HepG2 (cell line): ENCODE results near the gene RCC1. TPM values are rescaled to one million over a fixed set of nuclear protein-coding genes. Genes with fewer than 3 reads are reported as not detected.
A peak's percentile ranks its signal among the peaks of the same experiment; 100 is the strongest.

Experiments used
- DMAP1 ChIP-seq: IDR thresholded peaks from 2 replicates; pipeline ENCODE4 v1.6.1; 2016
- EEA1 ChIP-seq: sonication (generic); formaldehyde crosslinking; IDR thresholded peaks from 2 replicates; pipeline ENCODE4 v1.5.1; 2020; ENCODE audit warnings: mild to moderate bottlenecking, missing genetic modification reagents, borderline replicate concordance
- FOXC1 ChIP-seq: sonication (generic); formaldehyde crosslinking; IDR thresholded peaks from 2 replicates; pipeline ENCODE4 v1.8.0; 2022; ENCODE audit warnings: mild to moderate bottlenecking, missing genetic modification reagents, borderline replicate concordance
- HES4 ChIP-seq: sonication (generic); formaldehyde crosslinking; IDR thresholded peaks from 2 replicates; pipeline ENCODE4 v1.9.0; 2021; ENCODE audit warnings: mild to moderate bottlenecking, missing genetic modification reagents, borderline replicate concordance
- JARID2 ChIP-seq: sonication (generic); formaldehyde crosslinking; IDR thresholded peaks from 2 replicates; pipeline ENCODE4 v1.8.1; 2023; ENCODE audit warnings: missing genetic modification reagents, inconsistent platforms; ENCODE audit not compliant: insufficient replicate concordance
- MAZ ChIP-seq, 2 experiments: sonication (generic) in 1 of 2; formaldehyde crosslinking in 1 of 2; IDR thresholded peaks; 2 replicates each; pipeline versions ENCODE4 v1.5.0 to v1.6.1; 2012 to 2020; ENCODE audit warnings: low read depth in 2 of 2, mild to moderate bottlenecking in 2 of 2, borderline replicate concordance in 1 of 2, improper control_type of control experiment in 1 of 2, low read length in 1 of 2, missing genetic modification reagents in 1 of 2, moderate library complexity in 1 of 2
- NPAS2 ChIP-seq: sonication (generic); formaldehyde crosslinking; IDR thresholded peaks from 2 replicates; pipeline ENCODE4 v1.8.0; 2022; ENCODE audit warnings: mild to moderate bottlenecking, missing genetic modification reagents, borderline replicate concordance
- NR2F1 ChIP-seq, 2 experiments: fragments of 450-650 bp in 1 of 2; formaldehyde crosslinking in 1 of 2; IDR thresholded peaks; 2 replicates each; pipeline versions ENCODE4 v1.5.0 to v1.6.1; 2016 to 2020; ENCODE audit warnings: mild to moderate bottlenecking in 1 of 2, missing compliant biosample characterization in 1 of 2, missing genetic modification reagents in 1 of 2, moderate library complexity in 1 of 2
- PAWR ChIP-seq: sonication (generic); formaldehyde crosslinking; IDR thresholded peaks from 2 replicates; pipeline ENCODE4 v1.4.0; 2020; ENCODE audit warnings: missing genetic modification reagents, mild to moderate bottlenecking, borderline replicate concordance
- POLR2AphosphoS2 ChIP-seq: IDR thresholded peaks from 2 replicates; pipeline ENCODE4 v1.6.1; 2011; ENCODE audit warnings: low read depth, low read length, improper control_type of control experiment
- SALL2 ChIP-seq: sonication (generic); formaldehyde crosslinking; IDR thresholded peaks from 2 replicates; pipeline ENCODE4 v1.8.1; 2023; ENCODE audit warnings: mild to moderate bottlenecking, missing genetic modification reagents, inconsistent platforms
- SMC3 ChIP-seq: IDR thresholded peaks from 2 replicates; pipeline ENCODE4 v1.6.1; 2011; ENCODE audit warnings: low read length, improper control_type of control experiment
- SNAI1 ChIP-seq: sonication (generic); formaldehyde crosslinking; IDR thresholded peaks from 2 replicates; pipeline ENCODE4 v1.5.0; 2020; ENCODE audit warnings: mild to moderate bottlenecking, missing genetic modification reagents, borderline replicate concordance
- SOX13 ChIP-seq, 3 experiments: fragments of 450-650 bp in 1 of 3; sonication (generic) in 1 of 3; formaldehyde crosslinking in 1 of 3; IDR thresholded peaks in 2 of 3; conservative IDR thresholded peaks in 1 of 3; 2 replicates each; pipeline versions ENCODE4 v1.5.0 to v1.6.1; 2016 to 2020; ENCODE audit warnings: antibody characterized with exemption in 1 of 3, mild to moderate bottlenecking in 1 of 3, missing compliant biosample characterization in 1 of 3, missing genetic modification reagents in 1 of 3, moderate library complexity in 1 of 3
- THAP7 ChIP-seq: sonication (generic); formaldehyde crosslinking; IDR thresholded peaks from 2 replicates; pipeline ENCODE4 v1.8.1; 2023; ENCODE audit warnings: mild to moderate bottlenecking, missing genetic modification reagents
- THYN1 ChIP-seq: sonication (generic); formaldehyde crosslinking; IDR thresholded peaks from 2 replicates; pipeline ENCODE4 v1.8.1; 2023; ENCODE audit warnings: low read depth, mild to moderate bottlenecking, moderate library complexity, missing genetic modification reagents, borderline replicate concordance
- ZBTB1 ChIP-seq: sonication (generic); formaldehyde crosslinking; IDR thresholded peaks from 2 replicates; pipeline ENCODE4 v1.4.0; 2020; ENCODE audit warnings: missing genetic modification reagents, borderline replicate concordance
- ZBTB7B ChIP-seq: sonication (generic); formaldehyde crosslinking; IDR thresholded peaks from 2 replicates; pipeline ENCODE4 v1.4.0; 2020; ENCODE audit warnings: missing genetic modification reagents
- ZNF260 ChIP-seq: sonication (generic); formaldehyde crosslinking; IDR thresholded peaks from 2 replicates; pipeline ENCODE4 v1.4.0; 2020; ENCODE audit warnings: missing genetic modification reagents, low read depth, mild to moderate bottlenecking, borderline replicate concordance
- ZNF274 ChIP-seq: sonication (generic); formaldehyde crosslinking; IDR thresholded peaks from 2 replicates; pipeline ENCODE4 v1.5.1; 2020; ENCODE audit warnings: mild to moderate bottlenecking, missing genetic modification reagents
- ZNF335 ChIP-seq: sonication (generic); formaldehyde crosslinking; IDR thresholded peaks from 2 replicates; pipeline ENCODE4 v1.4.0; 2020; ENCODE audit warnings: missing genetic modification reagents
- ZNF441 ChIP-seq: sonication (generic); formaldehyde crosslinking; IDR thresholded peaks from 2 replicates; pipeline ENCODE4 v1.7.0; 2021; ENCODE audit warnings: missing genetic modification reagents, borderline replicate concordance
- ZNF446 ChIP-seq: sonication (generic); formaldehyde crosslinking; IDR thresholded peaks from 2 replicates; pipeline ENCODE4 v1.5.0; 2020; ENCODE audit warnings: mild to moderate bottlenecking, missing genetic modification reagents
- ZNF674 ChIP-seq: sonication (generic); formaldehyde crosslinking; IDR thresholded peaks from 2 replicates; pipeline ENCODE4 v1.5.0; 2020; ENCODE audit warnings: low read depth, mild to moderate bottlenecking, missing genetic modification reagents
- polyA plus RNA-seq, 8 experiments: library from polyadenylated mRNA; depleted of rRNA in 3 of 8; stranded (reverse) in 7 of 8; unstranded in 1 of 8; fragments of >200 nt; fragmentation: Illumina TruSeq in 4 of 8; extraction: Trizol in 4 of 8; gene quantifications; 2 replicates each; pipeline versions ENCODE4 v1.2.1 to v1.2.3, GENCODE V29; 2011 to 2016; ENCODE audit warnings: low read depth in 4 of 8, missing spikeins in 1 of 8, mixed read lengths in 1 of 8; ENCODE audit not compliant: insufficient read depth in 1 of 8
- total RNA-seq, 5 experiments: library from RNA; depleted of rRNA; stranded (reverse); fragments of >200 nt; fragmentation: Illumina TruSeq; extraction: Trizol; gene quantifications; 2 replicates each; pipeline ENCODE4 v1.2.3, GENCODE V29; 2016; ENCODE audit warnings: low read depth in 1 of 5

RCC1 gene
- total and polyA plus RNA-seq, 2 of the 13 experiments (the other 11 are each of a cell fraction or from before 2014, with no cell fraction given) = 47.2 to 80.8 TPM

DNA sequence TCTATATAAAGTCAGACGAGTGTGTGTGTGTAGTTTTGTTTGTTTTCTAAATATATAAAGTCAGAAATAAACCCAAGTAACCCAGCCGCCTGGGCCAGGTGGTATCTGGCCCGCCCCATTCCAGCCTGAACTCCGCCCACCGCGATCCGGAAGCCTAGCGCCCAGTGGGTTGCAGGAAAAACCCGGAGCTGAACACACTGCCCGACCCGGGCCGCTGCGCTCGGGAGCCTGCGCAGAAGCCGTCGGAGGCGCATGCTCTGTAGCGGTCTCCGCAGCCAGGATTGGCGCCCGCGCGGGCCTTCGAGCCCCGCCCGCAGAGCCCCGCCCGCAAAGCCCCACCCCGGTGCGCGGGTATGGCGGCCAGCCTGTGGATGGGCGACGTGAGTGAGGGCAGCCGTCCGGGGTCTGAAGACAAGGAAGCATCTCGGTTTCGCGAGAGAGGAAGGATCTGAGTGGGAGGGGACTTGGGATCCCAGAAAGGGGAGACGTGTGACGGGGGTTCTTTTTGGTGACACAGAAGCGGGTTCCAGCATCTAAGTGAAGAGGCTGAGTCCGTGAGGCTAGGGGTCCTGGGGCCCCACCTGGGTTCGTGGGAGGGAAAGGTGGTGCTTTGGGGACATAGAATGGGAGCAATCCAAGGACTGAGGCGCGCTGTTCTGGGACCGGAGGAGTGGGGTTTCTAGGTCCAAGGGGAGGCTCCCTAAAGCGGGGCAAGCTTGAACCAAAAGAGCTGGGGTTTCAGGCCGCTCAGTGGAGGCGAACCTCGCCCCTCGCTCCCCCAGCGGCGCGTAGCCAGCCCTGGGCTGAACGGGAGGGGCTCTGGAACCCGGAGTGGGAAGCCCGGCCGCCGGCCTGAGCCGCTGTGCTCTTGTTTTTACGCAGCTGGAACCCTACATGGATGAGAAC is 47.2 kb downstream of the RCC1 start, which contains the start of gene TRNAU1AP (continued):
- TF ChIP-seq FOXC1 (CRISPR knock-in tag) (no peak; the same call in 1 of the 2 replicates), ZNF441 (CRISPR knock-in tag) (peak; percentile 84), ZNF274 (CRISPR knock-in tag) (peak; percentile 86), PAWR (CRISPR knock-in tag) (no peak), NR2F1 (CRISPR knock-in tag; IDR thresholded peaks at IDR 0.05) (no peak), SNAI1 (CRISPR knock-in tag) (peak; percentile 77; the same call in 1 of the 2 replicates), ZNF335 (CRISPR knock-in tag) (no peak), SOX13 (IDR thresholded peaks at IDR 0.05) (no peak), SOX13 (CRISPR knock-in tag; conservative IDR thresholded peaks at IDR 0.05 in 1 of 2, IDR thresholded peaks at IDR 0.05 in 1 of 2) (no peak), MAZ (IDR thresholded peaks at IDR 0.05; ENCODE audit: borderline replicate concordance, low read depth, low read length) (peak; percentile 100), MAZ (CRISPR knock-in tag; IDR thresholded peaks at IDR 0.05; ENCODE audit: low read depth) (peak; percentile 99), POLR2AphosphoS2 (no peak), ZBTB1 (CRISPR knock-in tag) (no peak), HES4 (CRISPR knock-in tag) (peak; percentile 24; the same call in 1 of the 2 replicates), EEA1 (no peak), SALL2 (CRISPR knock-in tag) (0 out of 2 replicates have a peak, but pooled peaks have one; percentile 57), ZNF446 (CRISPR knock-in tag) (peak; percentile 55; the same call in 1 of the 2 replicates), ZNF260 (CRISPR knock-in tag) (no peak), ZBTB7B (CRISPR knock-in tag) (peak; percentile 81), DMAP1 (CRISPR knock-in tag) (peak; percentile 82; the same call in 1 of the 2 replicates), THYN1 (no peak), NPAS2 (no peak), THAP7 (CRISPR knock-in tag) (peak; percentile 60; the same call in 1 of the 2 replicates), ZNF674 (CRISPR knock-in tag) (0 out of 2 replicates have a peak, but pooled peaks have one; percentile 86), SMC3 (peak; percentile 4; the same call in 1 of the 2 replicates), JARID2 (CRISPR knock-in tag) (no peak)
